Activated CD8-positive, alpha-beta memory T cell treated with anti-CD3 and anti-CD28 coated beads, Interleukin-2, amount 50 U/mL, for 1 hour (primary cell): ENCODE measurements around the gene STAT5A.
"Not testable (repeated sequence)": the region's sequence is repeated elsewhere in the genome, so short reads cannot be mapped to it uniquely, and the experiment has no call there.

ENCODE experiments used
- DNase-seq: peaks from one replicate; pipeline ENCODE4 v3.0.0-alpha.2; 2020; ENCODE audit errors: extremely low read depth

STAT5A gene

GRCh38 chr17:42287977-42288802 is at the start of gene STAT5A:
Gene STAT5A, plus strand, starts transcription at chr17:42288498. Its CDS starts 914 bp downstream, at chr17:42289412.
- no peak for DNase-seq

- DNase-seq = not testable (repeated sequence)
Measured at GRCh38 chr17:42239576-42239975, 48.7 kb upstream of the STAT5A start.

DNA sequence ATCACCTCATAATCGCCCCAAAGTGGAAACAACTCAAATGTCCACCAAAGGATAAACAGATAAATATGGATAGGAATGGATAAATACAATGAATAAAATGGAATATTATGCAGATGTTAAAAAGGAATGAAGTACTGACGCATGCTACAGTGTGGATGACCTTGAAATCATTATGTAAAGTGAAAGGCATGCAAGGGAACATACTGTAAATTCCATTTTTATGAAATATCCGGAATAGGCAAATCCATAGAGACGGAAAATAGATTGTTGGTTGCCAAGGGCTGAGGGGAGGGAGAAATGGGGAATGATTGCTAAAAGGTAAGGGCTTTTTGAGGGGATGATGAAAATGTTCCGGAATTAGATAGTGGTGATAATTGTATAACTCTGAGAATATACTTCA is 48.1 kb upstream of the STAT5A start:
- DNase-seq = no peak

GRCh38 chr17:42240863-42241262 is 47.4 kb upstream of the STAT5A start:
- DNase-seq = not testable (repeated sequence)

- DNase-seq = no peak
Measured at GRCh38 chr17:42241871-42242270, 46.4 kb upstream of the STAT5A start.

DNA sequence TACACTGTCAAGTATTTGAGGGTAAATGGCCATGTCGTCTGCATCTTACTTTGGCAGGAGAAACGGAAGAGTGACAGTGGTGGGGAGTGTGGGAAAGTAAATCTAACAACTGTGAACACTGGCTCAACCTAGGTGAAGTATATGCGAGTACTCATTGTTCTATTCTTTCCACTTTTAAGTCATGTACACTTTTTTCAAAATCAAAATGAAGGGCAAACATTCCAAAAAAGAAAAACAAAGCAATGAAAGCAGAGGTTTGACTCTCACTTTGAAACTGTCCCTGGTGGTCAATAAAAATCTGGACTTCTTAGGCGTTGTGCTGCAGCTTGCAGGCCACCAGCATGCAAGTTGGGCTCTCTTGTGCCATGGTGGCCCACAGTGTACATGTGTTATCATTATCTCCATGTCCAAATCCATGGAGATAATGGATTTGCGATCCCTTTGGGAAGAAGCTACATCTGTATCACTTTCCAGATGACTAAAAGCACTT is 44.8 kb upstream of the STAT5A start:
- DNase-seq = no peak

- DNase-seq = not testable (repeated sequence)
Measured at GRCh38 chr17:42244116-42244515, 44.2 kb upstream of the STAT5A start.

- not testable (repeated sequence) for DNase-seq
Measured at GRCh38 chr17:42245183-42245582, 43.1 kb upstream of the STAT5A start.

DNA sequence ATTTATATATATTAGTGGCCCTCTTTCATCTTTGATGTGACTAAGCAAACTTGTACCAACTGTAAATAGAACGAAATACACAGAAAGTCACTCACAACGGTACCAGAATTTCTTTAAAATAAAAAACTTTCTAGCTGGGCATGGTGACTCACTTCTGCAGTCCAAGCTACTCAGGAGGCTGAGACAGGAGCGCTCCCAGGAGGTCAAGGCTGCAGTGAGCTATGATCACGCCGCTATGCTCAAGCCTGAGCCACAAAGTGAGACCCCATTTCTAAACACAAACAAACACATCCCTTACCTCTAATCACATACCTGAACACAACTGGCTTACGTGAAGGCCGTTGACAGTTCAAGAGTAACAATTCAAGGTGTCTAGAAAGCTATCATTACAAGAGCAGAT is 41.8 kb upstream of the STAT5A start:
- DNase-seq = no peak

- no peak for DNase-seq
Measured at GRCh38 chr17:42247734-42248133, 40.6 kb upstream of the STAT5A start.

DNA sequence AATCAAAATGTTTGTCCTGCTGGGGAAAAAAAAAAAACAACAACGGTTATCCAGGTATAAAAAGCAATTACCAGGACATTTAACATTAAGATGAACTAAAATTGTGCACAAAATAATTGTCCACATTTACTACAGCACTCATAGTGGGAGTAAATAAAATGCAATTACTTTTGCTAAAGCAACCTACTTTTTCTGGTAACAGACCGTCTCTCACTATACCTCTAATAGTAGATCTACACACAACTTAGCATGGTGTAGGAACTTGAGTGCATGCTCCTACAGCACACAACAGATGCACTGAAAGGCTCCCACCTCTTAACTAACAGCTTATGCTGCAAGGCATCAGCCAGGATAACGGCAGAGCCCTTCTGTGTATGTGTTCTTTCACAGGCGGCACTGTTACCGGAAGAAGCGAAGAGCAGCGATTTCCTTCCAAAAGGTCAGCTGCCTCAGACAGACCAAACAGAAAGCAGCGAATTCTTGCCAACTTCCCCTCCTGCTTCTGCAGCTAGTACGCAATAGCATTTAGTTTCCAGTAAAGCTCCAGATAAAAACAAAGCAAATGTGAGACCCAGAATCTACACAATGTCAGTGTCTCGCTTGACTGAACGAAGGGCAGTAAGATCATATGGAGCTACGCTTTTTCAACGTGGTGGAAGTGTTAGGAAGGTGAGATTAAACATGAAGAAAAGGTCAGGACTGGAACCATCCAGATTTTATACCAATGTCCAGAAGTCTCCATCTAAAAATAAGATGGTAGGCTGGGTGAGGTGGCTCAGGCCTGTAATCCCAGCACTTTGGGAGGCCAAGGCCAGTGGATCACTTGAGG is 39.7 kb upstream of the STAT5A start:
- DNase-seq = peak; percentile 78

DNA sequence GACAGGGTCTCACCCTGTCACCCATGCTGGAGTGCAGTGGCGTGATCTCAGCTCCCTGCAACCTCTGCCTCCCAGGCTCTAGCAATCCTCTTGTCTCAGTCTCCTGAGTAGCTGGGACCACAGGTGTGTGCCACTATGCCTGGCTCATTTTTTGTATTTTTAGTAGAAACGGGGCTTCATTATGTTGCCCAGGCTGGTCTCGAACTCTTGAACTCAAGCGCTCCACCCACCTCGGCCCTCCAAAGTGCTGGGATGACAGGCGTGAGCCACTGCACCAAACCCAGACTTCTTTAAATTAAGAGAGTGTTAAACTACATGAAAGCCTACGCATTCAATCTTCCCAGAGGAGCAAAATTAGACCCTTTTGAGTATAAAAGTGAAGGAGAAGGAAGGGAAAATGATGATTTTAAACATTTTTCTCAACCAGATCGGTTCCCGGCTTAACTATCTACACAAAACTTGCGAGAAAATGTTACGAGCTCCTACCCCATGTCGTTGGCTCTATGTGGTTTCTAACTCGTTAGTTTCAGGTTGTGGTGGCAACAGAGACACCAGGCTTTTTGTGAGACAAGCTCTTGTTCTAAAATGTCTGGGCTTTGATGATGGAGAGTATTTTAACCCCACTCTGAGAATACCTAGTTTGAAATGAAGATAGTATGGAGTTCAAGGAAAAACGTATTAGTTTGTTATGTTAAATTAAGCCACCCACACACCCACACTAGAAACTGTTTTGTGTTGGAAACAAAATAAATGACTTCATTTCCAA is 38.4 kb upstream of the STAT5A start:
- no peak for DNase-seq

- DNase-seq = no peak
Measured at GRCh38 chr17:42251115-42251514, 37.2 kb upstream of the STAT5A start.

DNA sequence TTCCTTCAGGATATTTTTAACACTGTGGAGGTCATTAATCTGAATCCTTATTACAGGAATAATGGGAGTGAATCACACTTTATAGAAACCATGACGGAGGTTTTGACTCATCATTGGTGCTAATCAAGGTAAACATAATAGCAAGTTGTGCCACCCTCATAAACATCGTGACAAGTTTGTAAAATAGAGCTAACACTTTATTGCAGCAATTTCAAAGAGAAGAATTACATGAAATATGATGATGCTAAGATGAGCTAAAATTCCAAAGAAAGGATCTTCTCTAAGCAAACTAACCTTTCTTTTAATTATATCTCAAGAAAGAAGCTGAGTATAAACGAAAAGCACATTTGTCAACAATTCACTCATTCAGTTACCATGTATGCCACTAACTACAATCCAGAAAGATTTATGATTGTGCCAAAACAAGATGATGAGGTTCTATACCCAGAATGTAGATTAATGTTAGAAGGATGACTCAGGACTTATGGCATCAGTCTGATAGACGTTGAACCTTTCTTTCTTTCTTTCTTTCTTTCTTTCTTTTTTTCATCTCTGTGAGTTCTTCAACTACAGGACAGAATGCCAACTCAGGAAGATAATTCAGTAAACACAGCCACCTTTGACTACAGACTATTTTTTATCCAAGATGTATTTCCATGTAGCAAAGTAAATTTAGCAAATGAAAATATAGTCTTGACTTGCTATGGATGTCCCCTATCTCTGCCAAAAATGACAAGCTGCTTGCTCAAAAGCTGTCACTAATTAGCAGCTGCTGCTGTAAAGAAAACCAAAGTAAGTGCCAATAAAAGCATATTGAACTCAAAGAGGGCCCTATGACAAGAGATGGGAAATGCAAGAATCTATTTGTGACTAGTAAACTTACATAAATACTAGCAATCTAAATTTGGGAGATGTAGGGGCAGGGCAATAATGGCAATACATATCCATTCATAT is 35.4 kb upstream of the STAT5A start:
- no peak for DNase-seq

GRCh38 chr17:42253578-42253977 is 34.7 kb upstream of the STAT5A start:
- DNase-seq = no peak

DNA sequence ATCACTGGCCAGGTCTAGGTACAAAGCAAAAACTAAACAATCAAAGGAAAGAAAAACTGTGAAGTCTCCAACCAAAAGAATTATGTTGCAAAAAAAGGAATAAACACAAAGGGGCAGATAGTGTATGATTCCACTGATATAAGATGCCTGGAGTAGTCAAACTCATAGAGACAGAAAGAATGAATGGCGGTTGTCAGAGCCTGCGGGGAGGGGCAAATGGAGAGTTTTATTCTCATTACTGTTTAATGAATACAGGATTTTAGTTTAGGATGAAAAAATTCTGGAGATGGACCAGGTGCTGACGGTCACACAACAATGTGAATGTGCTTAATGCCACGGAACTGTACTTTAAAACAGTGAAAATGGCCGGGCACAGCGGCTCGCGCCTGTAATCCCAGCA is 32.9 kb upstream of the STAT5A start:
- DNase-seq = no peak

DNA sequence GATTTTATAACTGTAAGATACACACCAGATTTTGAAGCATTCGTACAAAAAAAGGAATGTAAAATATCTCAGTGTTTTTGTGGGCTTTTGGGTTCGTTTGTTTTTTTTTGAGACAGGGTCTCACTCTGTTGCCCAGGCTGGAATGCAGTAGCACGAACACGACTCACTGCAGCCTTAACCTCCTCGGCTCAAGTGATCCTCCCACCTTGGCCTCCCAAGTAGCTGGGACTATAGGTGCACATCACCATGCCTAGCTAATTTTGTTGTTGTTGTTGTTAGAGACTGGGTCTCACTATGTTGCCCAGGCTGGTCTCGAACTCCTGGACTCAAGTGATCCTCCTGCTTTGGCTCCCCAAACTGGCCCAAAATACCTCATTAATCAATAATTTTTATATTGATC is 28.0 kb upstream of the STAT5A start:
- no peak for DNase-seq

DNA sequence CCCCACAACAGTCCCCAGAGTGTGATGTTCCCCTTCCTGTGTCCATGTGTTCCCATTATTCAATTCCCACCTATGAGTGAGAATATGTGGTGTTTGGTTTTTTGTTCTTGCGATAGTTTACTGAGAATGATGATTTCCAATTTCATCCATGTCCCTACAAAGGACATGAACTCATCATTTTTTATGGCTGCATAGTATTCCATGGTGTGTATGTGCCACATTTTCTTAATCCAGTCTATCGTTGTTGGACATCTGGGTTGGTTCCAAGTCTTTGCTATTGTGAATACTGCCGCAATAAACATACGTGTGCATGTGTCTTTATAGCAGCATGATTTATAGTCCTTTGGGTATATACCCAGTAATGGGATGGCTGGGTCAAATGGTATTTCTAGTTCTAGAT is 23.9 kb upstream of the STAT5A start:
- not testable (repeated sequence) for DNase-seq

GRCh38 chr17:42266462-42266861 is 21.8 kb upstream of the STAT5A start:
- no peak for DNase-seq

- DNase-seq = no peak
Measured at GRCh38 chr17:42266918-42267766, 21.2 kb upstream of the STAT5A start.
